HG02623 (cell line): ENCODE results near the gene APBA3.

ENCODE experiments used
- ATAC-seq: cut with Tn5 transposase; IDR thresholded peaks from one replicate; pipeline ENCODE4 v1.9.1; 2021; ENCODE audit warnings: moderate library complexity; ENCODE audit not compliant: unreplicated experiment

The APBA3 gene

DNA sequence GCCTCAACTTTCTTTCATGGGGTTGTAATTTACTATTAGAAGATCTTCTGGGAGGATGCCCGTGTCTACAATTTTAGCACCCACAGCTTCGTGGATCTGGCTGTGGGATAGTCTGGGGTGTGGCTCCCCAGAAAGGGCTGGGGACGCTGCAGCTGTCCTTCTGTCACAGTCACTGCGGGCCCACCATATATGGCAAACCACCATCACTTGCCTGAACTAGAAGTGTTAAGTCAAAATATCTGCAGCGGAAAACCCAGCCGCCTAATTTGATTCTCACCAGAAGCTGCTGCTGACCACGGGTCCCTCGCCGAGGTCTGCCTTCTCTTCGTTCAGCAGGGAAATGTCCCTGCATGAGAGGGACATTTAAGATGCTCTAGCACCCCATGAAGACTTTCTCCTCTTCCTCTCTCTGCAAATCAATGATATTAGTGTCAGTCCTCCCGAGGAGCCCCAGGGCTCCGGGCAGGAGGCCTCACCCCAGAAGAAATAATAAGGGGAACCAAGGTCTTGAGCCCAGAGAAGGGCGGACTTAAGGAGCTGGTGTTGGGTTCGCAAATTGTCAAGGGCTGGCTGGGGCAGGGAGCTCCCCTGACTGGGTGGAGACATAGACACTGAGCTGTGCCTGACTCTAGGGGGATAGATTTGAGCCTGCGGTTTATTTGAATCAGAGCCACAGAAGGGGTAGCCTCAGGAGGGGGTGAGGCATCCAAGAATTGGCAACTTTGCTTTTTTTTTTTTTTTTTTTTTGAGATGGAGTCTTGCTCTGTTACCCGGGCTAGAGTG, 27.7 kb upstream of the APBA3 start:
- no peak for ATAC-seq

DNA sequence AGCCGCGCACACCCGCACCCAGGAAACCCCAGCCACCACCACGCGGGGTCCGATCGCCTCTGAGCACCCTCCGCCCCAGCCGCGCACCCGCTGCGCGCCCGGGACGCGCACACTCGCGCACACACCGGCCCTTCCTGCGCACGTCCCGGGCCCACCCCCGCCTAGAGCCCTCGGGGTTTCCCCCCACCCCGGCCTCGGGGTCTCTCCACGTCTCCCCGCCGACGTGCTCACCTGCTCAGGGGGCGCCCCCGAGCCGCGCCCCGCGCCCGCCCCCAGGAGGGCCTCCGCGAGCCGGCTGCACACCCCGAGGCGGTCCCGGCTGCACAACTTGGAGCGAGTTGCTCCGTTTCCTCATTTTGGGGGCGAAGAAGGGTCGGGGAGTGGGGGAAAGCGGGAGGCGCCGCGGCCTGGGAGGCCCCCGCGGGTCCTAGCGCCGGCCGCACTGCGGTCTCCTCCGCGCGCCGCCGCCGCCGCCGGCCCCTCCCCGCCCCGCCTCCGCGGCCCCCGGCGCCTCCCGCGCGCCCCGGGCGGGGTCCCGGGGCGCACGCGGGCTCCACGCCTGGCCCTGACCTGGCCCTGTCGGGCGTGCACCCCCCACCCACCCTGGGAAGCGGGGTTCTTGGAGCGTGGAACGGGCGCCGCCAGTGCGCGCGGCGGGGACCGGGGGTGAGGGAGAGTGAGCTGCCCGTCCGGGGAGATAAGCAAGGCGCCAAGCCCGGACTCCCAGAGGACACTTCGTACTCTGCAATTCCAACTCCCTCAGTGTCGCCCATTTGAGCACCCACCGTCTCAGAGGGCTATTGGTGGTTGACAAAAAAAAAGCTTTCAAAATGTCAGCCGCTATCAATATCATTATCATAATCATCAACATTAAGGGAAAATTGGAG, 24.7 kb upstream of the APBA3 start, which contains the start of gene MATK:
TSS of gene MATK (minus strand) at position 444 of the 887 bp plus-strand sequence. CDS start 1,246 bp downstream, outside the sequence.
- no peak for ATAC-seq

DNA sequence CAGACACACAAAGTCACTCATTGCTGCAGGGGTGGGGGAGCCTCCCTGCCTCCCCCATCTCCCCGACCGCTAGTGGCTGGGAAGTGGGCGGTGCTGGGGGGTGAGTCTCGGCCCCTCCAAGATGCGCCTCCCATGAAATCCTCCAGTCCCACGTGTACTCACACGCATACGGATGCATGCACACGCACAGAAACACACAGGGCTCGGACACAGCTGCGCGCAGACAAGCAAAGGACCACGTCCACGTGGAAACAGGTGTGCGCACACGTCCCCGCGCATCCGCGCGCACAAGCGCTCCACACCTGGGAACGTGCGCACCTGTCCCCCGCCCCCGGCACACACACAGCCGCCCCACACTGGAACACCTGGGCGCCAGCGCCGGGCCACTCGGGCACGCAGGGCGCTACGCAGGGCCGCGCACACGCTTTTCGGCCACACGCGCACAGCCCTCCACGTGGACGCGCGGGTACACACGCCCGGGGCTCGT, 24.0 kb upstream of the APBA3 start:
- no peak for ATAC-seq

DNA sequence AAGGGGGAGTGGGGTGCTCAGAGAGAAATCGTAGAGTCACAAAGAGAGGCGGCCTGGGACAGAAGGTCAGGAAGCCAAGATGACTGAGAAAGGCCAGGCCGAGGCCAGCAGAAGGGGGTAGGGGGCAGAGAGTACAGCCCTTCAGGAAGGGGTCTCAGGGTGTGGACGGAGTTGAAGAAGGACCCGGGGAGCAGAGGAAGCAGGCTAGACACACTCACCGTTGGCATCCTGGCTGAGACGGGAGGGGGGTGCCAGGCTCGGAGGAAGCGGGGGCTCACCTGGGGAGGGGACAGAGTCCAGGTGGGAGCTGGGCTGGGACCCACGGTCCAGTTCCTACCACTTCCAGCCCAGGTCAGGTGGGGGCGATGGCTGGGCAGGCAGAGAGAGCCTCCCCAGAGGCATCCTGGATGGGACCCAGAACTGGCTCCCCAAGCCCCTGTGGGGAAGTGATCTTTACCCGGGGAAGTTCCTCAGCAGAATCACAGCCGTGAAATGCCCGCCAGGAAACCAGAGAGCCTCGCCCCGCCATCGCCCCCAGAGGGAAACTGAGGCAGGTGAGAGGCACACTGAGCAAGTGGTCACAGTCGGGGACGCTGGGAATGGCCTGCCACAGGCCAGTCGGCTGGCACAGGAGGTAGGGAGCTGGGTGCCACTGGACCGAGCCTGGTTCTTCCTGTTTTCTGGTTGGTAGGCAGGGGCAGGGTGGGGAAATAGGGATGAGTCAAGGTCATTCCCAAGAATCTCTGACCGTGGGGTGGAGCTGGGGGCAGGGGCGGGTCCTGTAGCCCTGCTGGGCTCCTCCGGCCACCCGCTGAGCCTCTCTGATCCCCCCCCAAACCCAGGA, 23.3 kb upstream of the APBA3 start:
- no peak for ATAC-seq

DNA sequence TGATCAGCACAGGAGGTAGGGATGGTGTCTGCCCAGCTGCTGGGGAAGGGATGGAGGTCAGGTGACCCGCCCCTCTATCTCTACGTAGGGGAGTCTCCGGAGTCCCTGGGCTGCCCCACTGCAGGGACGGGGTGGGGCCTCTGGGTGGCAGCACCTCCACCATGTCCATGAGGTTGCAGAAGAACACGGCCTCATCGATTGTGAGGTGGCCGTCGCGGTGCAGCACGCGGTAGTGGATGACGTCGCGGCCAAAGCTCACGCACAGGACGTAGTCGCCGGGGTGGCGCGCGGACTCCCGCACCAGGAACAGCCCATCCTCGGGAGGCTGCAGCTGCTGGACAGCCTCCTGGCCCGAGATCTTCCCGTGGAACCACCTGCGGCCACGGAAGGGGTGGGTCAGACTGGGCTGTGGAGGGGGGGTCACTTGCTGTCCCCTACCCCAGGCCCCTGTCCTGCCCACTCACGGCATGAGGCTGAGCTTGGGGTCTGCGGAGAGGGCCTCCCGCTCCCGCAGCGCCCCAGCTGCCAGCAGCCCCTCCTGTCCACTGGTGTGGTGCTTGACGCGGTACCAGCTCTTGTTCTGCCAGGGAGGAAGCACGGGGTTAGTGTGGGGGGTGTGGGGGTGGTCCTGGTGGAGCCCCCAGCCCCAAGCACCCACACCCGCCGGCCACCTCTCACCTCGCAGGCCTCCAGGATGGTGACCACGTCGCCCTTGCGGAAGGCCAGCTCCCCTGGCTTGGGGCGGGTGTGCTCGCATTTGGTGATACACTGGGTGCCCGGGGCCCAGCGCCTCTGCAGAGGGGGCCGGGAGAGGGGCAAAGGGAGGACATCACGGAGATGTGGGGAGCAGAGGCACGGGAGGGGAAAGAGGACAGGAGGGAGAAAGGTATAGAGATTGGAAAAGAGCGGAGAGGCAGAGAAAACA, 22.4 kb upstream of the APBA3 start:
- no peak for ATAC-seq

DNA sequence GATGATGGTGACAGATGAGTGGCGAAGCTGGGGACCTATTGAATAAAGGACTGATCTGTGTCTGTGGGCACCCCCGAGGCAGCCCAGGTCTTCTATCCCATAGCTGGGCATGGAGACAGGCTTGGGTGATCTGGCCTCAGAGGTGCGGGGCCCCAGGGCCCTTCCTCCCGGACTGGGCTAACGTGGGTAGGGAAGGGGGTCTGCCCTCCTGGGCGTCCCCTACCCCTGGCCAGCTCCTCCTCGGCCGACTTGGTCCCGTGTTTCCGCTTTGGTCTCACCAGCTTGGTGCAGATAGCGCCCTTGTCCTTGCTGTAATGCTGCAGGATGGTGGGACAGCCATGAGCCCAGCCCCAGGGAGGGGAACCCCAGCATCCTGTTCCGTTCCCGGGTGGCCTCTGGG, 21.4 kb upstream of the APBA3 start:
- no peak for ATAC-seq

DNA sequence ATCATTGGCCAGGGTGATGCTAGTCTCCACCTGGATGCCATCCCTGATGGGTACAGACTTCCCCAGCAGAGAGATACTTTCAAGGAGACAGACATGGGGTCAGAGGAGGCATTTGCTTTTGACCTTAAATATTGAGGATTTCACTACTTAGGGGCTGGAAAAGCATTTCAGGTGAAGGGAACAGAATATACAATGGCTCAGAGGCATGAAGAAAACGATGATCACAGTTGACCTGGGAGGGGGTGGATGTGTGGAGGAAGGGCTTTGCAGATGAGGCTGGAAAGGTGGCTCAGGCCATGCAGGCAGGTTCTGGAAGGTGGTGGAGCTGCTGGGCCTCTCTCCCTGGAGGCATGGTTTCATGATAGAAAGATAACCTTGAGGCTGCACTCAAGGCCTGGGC, 20.8 kb upstream of the APBA3 start:
- no peak for ATAC-seq

DNA sequence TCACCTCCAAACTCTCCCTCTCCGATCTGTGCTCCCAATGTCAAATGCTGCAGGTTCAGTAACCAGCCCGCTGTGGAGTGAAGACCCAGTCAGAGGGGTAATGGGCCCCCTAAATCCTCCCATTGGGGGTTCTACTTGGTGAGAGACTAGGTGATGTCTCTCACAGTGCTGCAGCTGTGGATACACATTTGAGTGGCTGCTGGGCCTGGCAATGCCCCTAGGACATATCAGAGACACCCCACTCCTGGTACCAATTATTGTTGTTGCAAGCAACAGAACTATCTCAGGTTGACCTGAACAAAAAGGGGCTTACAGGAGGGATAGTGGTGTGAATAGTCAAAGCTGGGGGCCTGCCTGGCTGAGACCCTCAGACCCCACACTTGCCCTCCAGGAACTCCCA, 20.1 kb upstream of the APBA3 start:
- ATAC-seq: no peak

DNA sequence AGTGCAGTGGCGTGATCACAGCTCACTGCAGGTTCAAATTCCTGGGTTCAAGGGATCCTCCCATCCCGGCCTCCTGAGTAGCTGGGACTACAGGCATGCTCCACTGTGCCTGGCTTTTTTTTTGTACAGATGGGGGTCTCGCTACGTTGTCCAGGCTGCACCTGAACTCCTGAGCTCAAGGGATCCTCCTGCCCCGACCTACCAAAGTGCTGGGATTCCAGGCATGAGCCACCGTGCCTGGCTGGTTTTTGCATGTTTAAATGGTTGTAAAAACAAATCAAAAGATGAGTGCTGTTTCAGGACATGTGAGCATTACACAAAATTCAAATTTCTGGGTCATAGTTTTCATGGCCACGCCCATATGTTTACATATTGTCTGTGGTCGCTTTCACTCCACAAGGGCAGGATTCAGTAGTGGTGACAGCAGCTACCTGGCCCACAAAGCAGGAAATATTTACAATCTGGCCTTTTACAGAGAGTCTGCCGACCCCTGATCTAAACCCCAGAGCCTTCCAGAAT, 19.4 kb upstream of the APBA3 start:
- no peak for ATAC-seq

DNA sequence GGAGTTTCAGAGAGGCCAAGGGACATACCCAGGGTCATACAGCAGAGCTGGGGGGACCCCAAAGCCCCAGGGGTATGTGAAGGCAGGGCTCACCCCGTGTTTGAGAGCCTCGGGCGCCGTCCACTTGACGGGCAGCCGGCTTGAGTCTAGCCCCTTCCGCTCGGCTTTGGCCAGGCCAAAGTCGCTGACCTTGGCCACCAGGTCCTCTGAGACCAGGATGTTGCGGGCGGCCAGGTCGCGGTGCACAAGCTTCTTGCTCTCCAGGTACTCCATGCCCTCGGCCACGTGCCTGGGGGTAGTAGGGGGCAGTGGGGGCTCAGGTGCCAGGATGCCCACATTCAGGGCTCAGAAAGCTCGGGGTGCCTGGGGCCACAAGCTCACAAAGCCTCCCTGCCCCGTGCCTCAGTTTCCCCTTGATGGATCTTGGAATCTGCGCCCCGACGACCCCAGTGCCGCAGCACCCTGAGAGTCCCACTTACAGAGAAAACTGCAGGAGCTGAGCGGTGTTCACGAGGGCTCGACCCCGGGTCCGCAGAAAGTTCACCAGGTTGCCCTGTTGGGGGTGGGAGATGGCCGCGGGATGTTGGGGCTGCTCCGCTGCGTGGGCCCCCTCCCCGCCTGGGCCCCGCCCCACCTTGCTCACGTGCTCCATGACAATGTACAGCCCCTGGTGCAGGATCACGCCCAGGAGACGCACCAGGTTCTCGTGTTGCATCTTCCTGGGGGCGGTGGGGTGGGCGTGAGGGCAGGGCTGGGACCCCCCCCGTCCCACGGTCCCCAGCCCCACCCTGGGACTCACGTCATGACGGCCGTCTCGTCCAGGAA, 17.6 kb upstream of the APBA3 start:
- no peak for ATAC-seq

DNA sequence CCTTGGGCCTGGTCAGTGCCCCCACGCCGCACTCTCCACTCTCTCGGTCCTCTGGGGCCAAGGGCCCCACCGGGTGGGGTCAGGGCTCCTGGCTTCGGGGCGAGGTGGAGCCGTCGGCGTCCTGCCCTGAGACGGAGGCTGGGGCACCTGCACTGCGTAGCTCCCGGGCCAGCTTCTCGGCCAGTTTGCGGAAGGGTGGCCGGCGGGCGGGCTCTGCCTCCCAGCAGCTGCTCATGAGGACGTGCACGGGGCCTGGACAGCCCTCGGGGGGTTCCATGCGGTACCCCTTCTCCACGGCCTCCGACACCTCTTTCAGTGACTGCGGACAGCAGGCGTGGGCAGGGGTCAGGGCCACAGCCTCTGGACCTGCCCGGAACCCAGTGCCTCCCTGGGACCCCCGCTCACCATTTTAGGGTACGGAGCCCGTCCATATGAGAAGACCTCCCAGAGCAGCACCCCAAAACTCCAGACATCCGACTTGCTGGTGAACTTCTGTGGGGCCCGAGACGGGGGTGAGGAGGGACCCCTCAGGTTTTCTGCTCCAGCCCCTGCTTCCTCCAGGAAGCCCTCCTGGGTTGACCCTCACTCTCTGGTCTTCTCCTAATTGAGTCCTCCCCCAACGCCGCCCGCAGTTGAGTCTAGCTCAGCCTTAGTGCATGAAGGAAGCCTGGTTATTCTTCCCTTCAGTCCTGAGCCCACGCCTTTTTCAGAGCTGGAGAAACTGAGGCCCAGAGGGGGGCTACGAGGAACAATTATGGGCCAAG, 16.8 kb upstream of the APBA3 start:
- no peak for ATAC-seq

DNA sequence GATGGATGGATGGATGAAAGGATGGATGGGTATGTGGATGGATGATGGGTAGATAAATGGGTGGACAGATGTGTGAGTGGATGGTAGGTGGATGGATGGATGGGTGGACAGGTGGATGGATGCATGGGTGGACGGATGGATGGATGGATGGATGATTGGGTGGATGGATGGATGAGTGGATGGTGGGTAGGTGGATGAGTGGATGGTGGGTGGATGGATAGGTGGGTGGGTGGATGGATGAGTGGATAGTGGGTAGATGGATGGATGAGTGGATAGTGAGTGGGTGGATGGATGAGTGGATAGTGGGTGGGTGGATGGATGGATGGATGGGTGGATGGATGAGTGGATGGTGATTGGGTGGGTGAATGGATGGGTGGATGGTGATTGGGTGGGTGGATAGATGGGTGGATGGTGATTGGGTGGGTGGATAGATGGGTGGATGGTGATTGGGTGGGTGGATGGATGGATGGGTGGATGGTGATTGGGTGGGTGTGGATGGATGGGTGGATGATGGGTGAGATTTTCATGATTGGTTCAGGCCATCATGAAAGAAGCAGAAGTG, 15.1 kb upstream of the APBA3 start:
- no peak for ATAC-seq

DNA sequence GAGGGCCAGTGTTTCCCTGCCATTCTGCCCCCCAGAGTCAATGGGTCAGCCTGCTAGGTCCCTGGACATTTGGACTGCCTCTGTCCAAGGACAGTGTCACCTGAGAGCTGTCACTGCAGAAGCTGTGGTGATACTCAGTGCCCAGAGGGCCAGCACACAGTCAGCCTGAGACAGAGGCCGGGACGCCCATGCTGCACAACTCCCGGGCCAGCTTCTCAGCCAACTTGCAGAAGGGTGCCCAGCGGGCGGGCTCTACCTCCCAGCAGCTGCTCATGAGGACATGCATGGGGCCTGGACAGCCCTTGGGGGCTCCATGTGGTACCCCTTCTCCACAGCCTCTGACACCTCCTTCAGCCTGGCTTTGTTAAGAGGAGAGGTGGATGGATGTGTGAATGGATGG, 14.3 kb upstream of the APBA3 start:
- ATAC-seq: no peak

DNA sequence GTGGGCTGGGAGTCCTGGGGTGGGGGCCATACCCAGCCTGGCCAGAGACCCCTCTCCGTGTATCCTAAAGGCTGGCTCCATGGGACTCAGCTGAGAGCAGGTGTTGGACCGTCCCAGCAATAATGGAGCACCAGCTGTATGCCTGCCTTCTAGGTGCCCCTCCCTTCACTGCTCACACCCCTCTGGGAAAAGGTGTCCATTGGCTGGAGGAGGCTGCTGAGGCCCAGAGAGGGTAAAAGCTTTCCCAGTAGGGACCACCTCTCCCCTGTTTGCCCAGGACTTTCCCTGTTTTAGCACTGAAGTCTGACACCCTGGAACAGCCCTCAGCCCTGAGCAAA, 13.9 kb upstream of the APBA3 start:
- no peak for ATAC-seq

DNA sequence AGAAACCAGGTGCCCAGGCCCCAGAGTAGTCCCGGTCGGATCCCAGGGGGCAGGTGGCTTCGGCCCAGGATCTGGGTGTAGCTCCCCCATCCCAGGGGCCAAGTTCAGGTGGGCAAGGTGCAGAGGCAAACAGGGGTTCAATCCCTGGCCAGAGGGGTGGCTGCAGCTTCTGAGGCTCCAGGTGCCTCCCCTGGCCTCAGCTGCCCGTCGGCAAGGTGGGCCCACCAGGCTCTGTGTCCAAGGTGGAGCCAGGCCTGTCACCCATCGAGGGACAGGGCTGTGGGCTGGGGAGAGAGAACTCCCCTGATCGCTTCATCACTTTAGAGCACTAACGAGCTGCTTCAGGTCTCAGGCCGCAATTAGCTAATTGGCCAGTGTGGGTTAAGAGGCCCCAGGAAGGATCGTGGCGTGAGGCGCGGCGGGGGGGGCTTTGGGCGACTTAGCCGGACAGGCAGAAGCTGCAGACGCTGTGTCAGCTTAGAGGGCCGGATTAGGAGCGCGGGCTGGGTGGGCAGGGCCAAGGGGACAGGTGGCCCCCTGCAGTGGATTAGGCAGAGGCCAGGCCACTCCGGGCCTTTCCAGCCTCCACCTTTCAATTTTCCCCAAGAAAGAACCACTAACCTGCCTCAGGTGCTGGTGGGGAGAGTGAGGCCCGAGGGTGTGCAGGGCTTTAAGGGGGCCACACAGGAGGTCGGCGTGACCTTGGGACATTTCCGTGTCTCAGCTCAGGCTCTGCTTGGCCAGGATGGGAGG, 13.3 kb upstream of the APBA3 start:
- ATAC-seq: no peak

DNA sequence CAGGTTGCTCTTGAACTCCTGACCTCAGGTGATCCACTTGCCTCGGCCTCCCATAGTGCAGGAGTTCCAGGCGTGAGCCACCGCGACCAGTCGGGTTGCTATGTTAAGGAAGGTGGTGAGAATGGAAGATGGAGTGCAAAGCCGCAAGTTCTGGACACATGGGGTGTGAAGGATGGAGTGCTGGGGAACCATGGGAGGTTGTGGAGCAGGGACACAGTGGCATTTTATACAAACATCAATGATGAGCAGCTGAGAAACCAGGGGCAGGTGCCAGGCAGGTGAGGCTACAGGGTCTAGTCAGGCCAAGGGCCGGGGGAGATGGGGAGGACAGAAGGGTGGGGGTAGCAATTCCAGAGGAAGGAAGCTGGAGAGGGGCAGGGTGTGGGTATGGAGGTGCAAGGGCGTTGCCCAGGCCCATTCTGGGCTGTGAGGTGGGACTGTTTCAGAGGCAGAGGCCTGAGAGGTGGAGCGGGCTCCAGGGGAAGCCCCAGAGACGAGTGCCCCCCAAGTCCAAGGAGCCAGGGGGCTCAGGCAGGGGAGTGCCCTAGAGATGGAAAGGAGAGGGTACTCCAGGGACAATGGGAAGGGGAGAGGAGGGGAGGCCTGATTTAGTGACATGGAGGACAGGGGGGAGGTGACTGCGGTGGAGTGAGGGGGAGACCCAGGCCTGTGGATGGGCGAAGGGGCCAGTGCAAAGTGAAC, 12.5 kb upstream of the APBA3 start:
- no peak for ATAC-seq
